Skin epidermis (tissue), 12 donors: ENCODE measurements around the gene NPR2.

ENCODE experiments used
- H3K27ac ChIP-seq, 21 experiments: fragments of 200-600 bp; sonication (generic) in 11 of 21; one replicate each; pipeline ENCODE4 v1.5.0; 2020; ENCODE audit warnings: mild to moderate bottlenecking in 3 of 21, inconsistent platforms in 2 of 21, moderate library complexity in 2 of 21
- H3K4me3 ChIP-seq, 7 experiments: fragments of 200-600 bp; sonication (generic) in 2 of 7; one replicate each; pipeline ENCODE4 v1.5.0; 2020; ENCODE audit warnings: inconsistent platforms in 2 of 7, mild to moderate bottlenecking in 2 of 7, moderate library complexity in 1 of 7

NPR2 gene

GRCh38 chr9:35793461-35793860 lies 2.1 kb downstream of the NPR2 start:
- Histone ChIP-seq H3K4me3 (no peak overlapping the region), H3K27ac (peak overlapping the region in 7 of 21 experiments; percentile 7 to 83 (median 42))

GRCh38 chr9:35795695-35796094 lies 4.3 kb downstream of the NPR2 start:
- Histone ChIP-seq H3K4me3 (no peak overlapping the region), H3K27ac (no peak overlapping the region)

GRCh38 chr9:35797311-35798109 lies 6.1 kb downstream of the NPR2 start:
- Histone ChIP-seq H3K27ac (no peak overlapping the region), H3K4me3 (no peak overlapping the region)

GRCh38 chr9:35798658-35799374 lies 7.4 kb downstream of the NPR2 start:
- peak overlapping the region in 3 of 21 experiments; percentile 2 to 35 (median 16) for H3K27ac ChIP-seq
- no peak overlapping the region for H3K4me3 ChIP-seq

- Histone ChIP-seq H3K4me3 (no peak overlapping the region), H3K27ac (no peak overlapping the region)
These were observed 9.1 kb downstream of the NPR2 start for GRCh38 chr9:35800530-35800929.

GRCh38 chr9:35801328-35802128 lies 10.1 kb downstream of the NPR2 start:
- no peak overlapping the region for H3K4me3 ChIP-seq
- no peak overlapping the region for H3K27ac ChIP-seq

GRCh38 chr9:35806101-35806500 lies 14.7 kb downstream of the NPR2 start:
- no peak overlapping the region for H3K4me3 ChIP-seq
- H3K27ac ChIP-seq = no peak overlapping the region

- Histone ChIP-seq H3K27ac (no peak overlapping the region), H3K4me3 (no peak overlapping the region)
These were observed 17.0 kb downstream of the NPR2 start for GRCh38 chr9:35808433-35808832.

GRCh38 chr9:35810122-35810521 lies 18.7 kb downstream of the NPR2 start:
- Histone ChIP-seq H3K4me3 (no peak overlapping the region), H3K27ac (no peak overlapping the region)

- Histone ChIP-seq H3K27ac (peak overlapping the region in 17 of 21 experiments; percentile 13 to 85 (median 55)), H3K4me3 (peak overlapping the region; percentile 24 to 46 (median 28))
These were observed 20.1 kb downstream of the NPR2 start for GRCh38 chr9:35811381-35812024.

GRCh38 chr9:35812025-35812602 lies 20.7 kb downstream of the NPR2 start, which contains the start of gene SPAG8:
Gene SPAG8 (minus strand): TSS chr9:35812262. CDS start chr9:35812147, 115 bp downstream.
- Histone ChIP-seq H3K27ac (peak within 1 kb of the TSS in 20 of 21 experiments; percentile 13 to 85 (median 60)), H3K4me3 (peak within 1 kb of the TSS; percentile 24 to 46 (median 28))

GRCh38 chr9:35813434-35814105 lies 22.2 kb downstream of the NPR2 start:
- Histone ChIP-seq H3K4me3 (no peak overlapping the region), H3K27ac (peak overlapping the region in 11 of 21 experiments; percentile 81 to 99 (median 92))

GRCh38 chr9:35814106-35814840 lies 22.9 kb downstream of the NPR2 start:
- Histone ChIP-seq H3K4me3 (peak overlapping the region; percentile 65 to 93 (median 76)), H3K27ac (peak overlapping the region; percentile 73 to 99 (median 94))

GRCh38 chr9:35814841-35815543 lies 23.6 kb downstream of the NPR2 start, which contains the start of gene HINT2:
Gene HINT2 (minus strand): TSS chr9:35815042. CDS start chr9:35814979, 63 bp downstream.
- Histone ChIP-seq H3K27ac (peak within 1 kb of the TSS; percentile 73 to 99 (median 94)), H3K4me3 (peak within 1 kb of the TSS; percentile 65 to 93 (median 76))

GRCh38 chr9:35816708-35817107 lies 25.3 kb downstream of the NPR2 start:
- Histone ChIP-seq H3K27ac (no peak overlapping the region), H3K4me3 (no peak overlapping the region)

GRCh38 chr9:35818341-35818740 lies 26.9 kb downstream of the NPR2 start:
- Histone ChIP-seq H3K4me3 (no peak overlapping the region), H3K27ac (no peak overlapping the region)

GRCh38 chr9:35820076-35820475 lies 28.7 kb downstream of the NPR2 start:
- no peak overlapping the region for H3K27ac ChIP-seq

More at GRCh38 chr9:35820076-35820475, 28.7 kb downstream of the NPR2 start:
- no peak overlapping the region for H3K4me3 ChIP-seq
